ENCODE data around the gene G0S2.

Gene G0S2, protein sequence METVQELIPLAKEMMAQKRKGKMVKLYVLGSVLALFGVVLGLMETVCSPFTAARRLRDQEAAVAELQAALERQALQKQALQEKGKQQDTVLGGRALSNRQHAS
- 0.36 to 15.5 reads per million in 2 experiments for total RNA-seq

DNA sequence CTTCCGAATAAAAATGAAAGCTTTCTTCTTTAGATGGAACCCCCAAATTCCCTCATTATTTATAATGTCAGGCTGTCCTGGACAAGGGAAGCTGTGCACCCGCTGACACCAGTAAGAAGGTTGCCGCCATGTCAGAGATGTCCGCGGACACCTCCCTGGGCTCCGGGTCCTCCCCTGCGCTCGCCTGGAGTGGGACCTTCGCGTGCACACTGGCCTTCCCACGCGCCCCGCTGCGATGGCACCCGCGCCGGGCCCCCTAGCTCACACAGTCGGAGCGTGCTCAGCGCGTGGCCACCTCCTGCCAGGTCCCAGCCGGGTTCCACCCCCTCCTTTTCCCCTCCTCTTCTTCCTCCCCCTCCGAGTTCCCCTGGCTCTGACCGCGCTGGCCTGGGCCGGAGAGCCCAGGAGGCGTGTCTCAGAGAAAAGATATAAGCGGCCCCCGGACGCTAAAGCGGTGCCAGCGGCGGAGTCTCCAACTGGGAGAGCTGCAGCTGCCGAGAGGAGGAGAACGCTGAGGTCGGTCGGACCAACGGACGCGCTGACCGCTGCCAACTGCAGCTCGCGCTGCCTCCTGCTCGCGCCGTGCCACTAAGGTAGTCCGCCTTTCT, at the start of gene G0S2:
Gene G0S2 (plus strand): TSS at position 456 of the 608 bp plus-strand sequence. CDS start 273 bp downstream, outside the sequence.
- no peak for DNase-seq (ENCODE audit: low read depth)

DNA sequence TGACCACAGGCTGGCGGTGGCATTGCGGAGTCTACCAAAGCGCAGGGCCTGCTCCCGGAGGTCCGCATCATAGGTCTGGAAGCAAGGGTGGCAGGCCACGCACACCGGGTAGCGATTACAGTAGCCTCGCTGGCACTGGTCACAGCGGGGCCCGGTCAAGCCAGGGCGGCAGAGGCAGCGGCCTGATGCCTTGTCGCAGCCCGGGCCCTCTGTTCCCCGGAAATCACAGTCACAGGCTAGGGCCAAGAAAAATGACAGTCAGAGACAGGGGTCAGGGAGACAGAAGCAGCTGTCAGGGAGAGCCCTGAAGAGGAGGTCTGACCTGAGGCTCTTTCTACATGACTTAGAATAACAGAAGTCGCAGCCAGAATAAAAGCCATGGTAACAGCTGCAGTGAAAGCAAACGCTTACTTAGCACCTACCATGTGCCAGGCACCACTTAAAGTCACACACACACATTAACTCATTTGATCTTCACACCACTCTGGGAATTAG, 49.4 kb upstream of the G0S2 start:
- DNase-seq (ENCODE audit: low read depth), result no peak

DNA sequence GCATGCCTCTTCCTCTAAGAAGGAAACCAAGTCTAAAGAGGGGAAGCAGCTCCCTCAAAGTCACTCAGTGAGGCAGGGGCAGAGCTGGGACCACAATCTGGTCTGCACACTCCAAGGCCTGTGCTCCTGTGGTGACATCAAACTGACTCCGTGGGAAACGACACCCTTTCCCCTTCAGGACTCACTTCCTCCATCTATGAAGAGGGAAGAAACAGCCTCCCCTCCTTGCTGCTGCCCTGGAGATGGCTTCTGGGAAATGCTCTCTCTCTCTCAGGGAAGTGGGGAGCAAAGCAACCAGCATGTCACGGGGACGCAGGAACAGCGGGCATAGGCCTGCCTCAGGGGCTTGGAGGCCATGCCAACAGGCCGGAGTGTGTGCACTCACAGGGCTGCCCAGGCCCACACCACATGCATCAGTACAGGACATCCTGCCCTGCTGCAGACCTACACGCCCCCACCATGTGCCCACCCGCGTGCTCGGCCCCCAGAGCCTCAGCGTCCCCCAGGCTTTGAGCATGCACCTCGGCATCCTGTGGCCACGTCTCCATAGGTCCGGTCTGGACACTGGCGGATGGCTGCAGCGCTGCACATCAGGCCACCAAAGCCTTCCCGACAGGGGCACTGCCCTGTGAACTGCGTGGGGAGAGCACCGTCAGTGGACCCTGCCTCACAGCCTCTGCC, 48.7 kb upstream of the G0S2 start:
- no peak for DNase-seq (ENCODE audit: low read depth)

DNA sequence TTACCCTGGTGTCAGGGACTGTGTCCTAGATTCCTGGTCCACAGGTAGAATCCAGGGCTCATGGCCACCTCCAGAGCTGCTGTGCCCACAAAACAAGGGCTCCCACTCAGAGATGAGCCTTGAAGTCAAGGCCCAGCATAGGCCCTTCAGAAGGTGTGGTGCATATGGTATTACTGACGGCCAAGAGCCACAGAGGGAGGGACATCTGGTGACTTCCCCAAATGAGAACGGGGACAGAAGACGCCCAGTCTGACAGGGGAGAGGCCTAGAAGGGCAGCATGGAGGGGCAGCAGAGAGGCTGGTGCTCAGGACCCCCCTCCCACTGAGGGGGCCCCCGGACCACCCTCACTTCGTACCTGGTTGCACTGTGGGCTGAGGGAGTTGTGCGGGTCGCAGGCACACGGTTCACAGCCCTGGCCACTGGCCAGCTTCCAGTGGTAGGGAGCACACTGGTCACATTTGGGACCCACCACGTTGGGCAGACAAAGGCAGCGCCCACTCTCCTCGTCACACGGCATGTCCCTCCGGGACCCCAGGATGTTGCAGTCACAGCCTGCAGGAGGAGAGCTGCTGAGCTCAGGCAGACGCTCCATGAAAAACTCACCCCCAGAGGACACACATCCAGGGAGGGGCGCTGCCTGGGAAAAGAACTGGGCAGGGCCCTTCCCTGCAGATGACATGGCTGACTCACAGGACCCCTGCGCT, 48.0 kb upstream of the G0S2 start:
- DNase-seq (ENCODE audit: low read depth), result no peak

DNA sequence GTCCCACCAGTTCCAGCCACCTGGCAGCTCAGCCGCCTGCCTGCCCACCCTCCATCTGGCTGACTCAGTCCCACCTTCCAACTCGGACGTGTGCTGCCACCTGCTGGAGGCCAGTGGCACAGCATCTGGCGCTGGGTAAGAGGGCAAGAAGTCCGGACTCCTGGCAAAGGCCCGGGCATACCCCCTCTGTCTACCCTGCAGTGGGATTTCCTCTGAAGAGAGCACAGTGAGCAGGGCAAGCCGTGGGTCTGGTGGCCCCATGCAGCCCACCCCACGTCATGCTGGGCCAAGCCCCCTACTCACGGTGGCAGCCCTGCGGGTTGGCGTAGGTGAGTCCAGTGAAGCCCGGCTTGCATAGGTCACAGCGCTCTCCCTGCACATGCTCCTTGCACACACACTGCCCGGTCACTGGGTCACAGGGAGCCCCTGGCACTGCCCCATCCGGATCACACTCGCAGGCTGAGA, 47.4 kb upstream of the G0S2 start:
- DNase-seq (ENCODE audit: low read depth), result peak; percentile 51

DNA sequence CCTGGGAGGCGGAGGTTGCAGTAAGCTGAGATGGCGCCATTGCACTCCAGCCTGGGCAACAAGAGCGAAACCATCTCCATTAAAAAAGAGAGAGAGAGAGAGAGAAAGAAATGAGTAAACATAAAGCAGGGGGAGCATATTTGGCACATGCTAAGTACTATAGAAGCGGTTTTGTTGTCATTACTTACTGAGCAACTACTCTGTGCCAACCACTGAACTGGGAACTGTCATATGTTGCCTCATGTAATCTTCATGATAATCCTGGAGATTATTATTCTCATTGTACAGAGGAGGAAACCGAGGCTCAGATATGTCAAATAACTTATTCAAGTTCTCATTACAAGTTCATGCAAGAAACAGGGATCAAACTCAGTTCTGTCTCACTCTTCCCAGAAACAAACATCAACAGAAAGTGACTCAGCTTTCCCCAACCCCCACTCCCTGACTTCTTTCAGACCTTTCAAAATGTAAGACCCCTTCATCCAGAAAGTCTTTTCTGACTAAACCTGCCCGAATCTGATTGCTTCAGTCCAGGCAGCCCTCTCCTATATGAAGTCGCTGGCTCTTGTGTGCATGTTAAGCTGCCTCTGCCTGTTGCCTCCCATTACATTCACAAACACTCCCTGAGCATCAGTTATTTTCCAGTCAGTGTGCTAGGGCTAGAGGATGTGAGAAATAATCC, 46.5 kb upstream of the G0S2 start:
- DNase-seq (ENCODE audit: low read depth), result no peak

DNA sequence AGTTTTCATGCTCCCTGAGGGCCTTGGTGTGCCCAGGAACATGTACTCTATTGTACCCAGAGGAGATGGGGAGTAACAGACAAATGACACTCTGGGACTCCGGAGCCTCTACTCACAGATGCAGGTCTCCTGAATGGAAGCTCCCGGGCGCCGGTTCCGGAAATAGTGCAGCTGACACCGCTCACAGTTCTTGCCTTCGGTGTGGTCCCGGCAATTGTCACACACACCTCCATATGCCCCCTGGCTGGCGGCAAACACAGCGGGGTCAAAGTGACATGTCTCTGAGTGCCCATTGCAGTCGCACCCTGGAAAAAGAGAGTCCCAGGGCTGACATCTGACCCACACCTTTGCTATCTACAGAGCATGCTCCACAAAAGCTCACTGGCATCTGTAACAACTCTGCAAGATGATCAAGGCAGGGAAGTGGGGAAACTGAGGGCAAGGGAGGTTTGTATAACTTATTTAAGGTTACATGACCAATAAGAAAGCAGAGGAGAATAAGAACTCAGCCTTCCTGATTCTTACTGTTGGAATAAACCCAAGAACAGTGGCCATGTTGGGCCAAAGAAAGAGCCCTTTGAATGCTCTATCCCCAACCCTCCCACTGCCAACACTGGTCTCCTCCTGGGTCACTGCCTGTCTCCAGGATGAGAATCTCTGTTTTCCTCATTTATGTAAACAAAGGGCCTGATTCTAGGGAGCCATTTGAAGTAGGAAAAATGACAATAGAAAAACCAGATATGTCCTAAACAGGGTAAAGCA, 45.4 kb upstream of the G0S2 start:
- DNase-seq (ENCODE audit: low read depth), result no peak

DNA sequence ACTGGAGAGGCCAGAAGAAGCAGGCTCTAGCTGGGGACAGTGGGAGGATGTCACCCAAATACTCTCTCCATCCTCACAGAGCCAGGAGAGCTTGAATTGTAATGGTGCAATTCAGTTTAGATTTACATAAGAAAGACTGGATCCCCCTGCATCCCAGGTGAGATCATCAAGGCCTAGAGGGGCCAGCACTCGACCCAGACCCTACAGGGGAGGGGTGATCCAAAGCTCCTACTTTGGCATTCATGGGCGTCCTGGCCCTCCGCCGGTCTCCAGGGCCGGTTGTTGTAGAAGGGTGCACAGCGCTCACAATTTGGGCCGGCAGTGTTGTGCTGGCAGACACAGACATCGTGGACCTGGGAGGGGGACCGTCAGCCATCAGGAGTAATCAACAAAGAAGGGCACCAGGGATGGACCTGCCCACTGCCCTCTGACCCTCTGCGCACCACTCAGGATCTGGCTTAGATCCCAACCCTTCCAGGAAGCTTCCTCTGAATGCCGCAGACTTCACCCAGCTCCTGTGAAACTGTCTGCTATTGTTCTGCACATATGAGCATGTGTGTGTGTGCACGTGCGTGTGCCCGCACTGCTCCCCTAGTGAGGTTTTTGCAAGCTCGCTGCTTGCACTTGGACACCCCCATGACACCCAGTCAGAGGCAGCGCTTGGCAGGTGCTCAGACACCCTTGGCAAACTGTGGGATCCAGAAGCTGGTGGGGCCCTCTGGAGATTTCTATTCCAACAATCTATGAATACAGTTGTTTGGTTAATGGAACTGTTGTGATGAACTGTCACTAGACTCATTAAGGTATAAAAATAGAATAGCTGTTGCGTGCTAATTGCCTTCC, 44.6 kb upstream of the G0S2 start:
- DNase-seq (ENCODE audit: low read depth), result no peak

DNA sequence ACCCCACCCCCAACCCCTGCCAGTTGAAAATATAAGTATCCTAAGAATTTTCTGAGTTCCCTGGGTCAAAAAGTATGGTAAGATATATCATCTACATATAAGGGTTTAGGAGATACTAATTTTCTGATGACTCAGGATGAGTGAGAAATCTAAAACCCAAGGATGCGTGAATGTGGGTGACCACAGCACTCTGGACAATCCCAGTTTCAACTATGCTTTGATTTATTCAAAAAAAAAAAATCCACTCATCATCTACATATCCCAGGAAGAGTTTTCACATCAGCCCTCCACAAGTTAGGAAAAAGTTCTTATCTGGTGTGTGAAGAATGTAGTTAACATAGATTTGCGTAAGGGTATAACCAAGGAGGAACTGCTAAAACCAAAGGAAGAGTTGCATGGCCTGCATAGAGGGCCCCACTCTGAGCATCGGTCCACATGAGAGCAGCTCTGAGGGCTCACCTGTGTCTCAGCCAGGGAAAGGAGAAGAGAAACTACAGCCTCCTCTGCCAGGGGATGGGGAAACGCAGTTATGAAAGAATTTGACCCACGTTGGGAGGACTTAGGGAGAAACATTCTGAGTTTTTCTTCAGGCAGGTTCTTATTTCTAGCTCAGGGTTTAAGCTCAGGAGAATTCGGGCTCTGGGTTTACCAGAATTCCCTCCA, 41.7 kb upstream of the G0S2 start:
- no peak for DNase-seq (ENCODE audit: low read depth)

DNA sequence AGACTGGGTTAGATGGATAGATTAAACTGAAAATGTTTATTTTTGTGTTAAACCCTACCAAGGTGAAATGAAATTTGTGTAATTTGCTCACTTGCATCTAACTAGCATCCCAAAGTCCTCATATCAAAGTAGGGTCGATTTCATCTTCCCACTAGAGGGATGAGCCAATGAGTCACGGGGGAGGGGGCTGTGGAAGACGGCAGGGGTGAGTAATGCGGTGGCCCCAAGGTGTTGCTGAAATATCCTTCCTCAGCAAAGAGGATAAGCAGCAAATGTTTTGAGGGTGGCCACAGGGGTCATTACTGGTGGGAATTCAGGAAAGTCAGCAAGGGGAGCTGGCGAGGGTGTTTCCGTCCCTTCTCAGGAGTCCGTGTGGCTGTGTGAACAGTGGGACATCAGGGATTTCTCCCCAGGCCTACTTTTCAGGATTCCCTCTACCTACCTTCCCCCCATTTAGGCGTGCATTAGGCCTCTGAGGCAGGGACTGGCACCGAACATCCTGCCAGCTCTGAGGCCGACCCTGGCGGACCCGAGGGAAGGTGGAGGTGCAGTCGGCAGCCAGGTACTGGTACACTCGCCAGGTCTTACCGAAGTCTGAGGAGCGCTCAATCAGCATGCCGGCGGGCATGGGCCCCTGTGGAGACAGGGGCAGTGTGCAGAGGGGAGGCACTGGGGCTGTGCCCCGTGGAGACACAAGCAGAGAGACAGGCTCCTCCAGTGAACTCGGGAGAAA, 41.0 kb upstream of the G0S2 start:
- no peak for DNase-seq (ENCODE audit: low read depth)

DNA sequence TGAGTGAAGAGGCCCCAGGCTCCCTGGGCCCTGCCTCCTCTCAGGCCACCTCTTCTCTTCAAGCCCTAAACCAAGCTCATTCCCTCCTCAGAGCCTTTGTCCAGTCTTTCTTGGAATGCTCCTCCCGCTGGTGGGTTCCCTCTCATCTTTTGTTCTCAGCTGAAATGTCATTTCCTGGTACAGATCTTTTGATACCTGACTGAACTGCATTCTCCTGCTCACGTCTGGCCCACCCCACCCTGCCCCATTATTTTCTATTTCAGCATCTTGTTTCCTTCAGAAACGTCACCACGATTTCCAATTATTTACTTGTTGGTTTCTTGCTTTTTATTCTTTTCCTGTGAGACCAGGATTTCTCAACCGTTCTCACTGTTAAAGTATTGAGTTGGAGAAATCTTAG, 39.4 kb upstream of the G0S2 start:
- DNase-seq (ENCODE audit: low read depth), result no peak

DNA sequence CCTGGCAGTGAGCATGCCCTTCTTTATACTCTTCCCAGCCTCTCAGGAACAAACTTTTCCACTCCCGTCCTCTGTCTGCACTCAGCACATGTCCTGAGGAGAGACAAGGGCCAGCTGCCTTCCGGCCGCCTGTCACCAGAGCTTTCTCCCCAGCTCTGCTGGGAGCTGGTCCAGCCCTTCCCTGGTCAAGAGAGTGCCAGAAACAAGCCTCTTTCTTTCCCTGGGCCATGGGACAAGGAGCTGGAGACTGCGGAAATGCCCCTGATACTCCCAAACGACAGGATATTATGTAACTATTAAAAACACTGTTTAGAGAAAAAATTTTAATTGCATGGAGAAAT, 33.4 kb upstream of the G0S2 start:
- DNase-seq (ENCODE audit: low read depth), result no peak

DNA sequence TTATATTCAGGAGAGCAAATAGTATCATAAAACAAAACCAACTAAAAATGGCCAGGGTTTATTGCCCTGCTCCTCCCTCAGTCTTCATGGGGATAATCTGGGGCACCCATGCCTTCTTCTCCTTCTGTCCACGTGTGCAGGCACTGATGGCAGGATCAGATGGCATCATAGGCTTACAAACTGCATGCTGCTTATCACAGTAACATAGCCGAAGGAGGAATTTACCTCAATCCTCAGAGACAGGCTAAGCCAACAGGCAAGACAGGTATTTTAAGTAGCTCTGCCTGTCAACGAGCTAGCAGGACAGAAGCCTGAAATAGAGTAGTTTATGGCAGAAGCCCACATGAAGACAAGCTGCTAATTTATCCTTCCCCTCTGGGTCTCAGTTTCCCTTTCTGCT, 32.4 kb upstream of the G0S2 start:
- DNase-seq (ENCODE audit: low read depth), result no peak

DNA sequence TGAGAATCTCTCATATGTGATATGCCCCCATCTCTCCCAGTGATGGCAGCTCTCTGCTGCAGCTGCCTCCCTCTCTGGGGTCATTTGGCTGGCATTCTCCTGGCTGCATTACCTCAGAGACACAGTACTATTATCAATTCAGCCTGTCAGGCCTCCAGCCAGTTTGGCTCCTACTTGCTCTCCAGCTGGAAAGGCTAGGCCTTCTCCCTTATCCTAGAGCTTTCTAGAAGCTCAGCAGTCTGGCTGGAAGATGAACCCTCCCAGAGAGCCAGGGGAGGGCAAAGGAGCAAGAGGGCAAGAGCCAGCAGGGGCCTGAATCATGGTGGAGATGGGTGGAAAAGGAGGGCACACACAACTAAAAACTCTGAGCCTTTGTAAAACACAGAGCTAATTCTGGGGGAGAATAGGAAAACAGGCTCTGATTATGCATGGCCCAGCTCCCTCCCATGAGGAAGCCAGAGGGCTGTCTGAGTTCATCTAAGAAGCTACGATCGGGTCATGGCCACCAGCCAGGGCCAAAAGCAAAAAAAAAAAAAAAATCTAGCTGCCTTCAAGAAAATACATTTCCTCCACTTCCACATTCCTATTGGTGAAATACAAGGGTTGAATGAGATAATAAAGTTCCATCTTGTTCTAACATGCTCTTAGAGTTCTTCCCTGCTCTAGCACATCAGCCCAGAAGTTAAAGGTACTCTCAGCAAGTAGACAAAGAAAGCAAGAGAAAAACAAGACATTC, 31.8 kb upstream of the G0S2 start:
- no peak for DNase-seq (ENCODE audit: low read depth)

DNA sequence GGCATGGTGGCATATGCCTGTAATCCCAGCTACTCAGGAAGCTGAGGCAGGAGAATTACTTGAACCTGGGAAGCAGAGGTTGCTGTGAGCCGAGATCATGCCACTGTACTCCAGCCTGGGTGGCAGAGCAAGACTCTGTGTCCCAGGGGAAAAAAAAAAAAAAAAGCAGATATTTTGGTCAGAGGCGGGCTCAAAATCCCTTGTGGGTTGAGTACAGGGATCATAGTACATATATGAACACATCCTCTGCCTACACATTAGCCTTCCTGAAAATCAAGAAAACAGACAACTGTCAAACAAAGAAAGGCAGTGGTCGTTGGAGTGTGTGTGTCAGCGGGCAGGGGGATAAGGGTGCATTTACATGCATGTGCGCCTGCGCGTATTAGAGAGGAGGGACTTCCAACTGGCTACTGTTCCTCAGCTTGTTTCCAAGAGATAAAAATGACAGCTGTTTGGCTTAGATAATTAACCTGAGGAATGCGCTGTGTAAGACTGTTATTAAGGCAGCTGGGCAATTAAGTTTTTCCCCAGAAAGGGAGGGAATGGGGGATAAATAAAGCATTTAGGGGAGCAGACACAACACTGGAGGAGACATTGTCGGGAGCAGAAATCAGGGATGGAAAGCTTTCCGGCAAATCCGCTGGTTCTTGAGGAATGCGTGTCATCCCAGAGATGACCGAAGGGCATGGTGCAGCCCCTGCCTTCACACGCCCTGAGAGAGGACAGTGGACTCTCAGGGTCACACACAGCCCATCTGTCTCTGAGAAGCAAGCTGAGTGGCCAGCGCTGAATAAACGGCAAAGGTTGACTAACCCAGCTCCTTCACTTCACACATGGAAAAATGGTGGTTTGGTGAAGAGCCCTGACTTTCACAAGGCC, 29.4 kb upstream of the G0S2 start:
- DNase-seq (ENCODE audit: low read depth), result no peak

DNA sequence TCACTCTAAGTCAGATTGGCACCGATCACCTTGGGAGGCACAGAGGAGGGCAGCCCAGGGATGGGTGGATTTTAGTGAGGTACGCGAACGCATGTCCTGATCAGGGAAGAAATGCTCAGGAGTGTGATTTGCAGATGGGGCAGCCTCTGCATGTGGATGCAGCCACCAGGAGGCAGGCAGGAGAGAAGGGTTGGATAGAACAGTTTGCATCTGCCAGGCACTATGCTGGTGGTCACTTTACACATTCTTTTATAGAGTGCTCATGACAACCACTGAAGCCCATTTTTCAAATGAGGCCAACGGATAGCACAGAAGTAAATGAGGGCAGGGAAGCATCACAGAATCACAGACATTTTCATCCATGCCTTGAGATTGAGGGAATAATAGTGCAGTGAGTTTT, 28.7 kb upstream of the G0S2 start:
- no peak for DNase-seq (ENCODE audit: low read depth)

DNA sequence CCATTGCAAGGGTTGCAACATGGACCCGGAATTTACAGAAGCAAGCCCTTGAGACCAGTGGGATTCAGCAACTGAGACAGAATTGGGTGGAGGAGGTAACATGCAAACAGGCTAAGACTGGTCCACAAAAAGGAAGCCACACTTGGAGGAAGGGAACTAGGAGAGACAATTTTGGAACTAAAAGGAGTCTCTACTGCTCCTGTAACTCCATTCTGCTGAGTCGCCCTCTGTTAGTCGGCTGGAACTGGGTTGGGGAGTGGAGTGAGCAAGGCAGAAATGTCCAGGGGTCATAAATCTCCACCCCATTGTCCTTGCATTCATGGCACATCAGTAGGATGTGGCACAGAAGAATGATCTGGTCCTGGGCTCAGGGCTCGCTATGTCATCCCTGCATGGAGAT, 28.1 kb upstream of the G0S2 start:
- DNase-seq (ENCODE audit: low read depth), result no peak

DNA sequence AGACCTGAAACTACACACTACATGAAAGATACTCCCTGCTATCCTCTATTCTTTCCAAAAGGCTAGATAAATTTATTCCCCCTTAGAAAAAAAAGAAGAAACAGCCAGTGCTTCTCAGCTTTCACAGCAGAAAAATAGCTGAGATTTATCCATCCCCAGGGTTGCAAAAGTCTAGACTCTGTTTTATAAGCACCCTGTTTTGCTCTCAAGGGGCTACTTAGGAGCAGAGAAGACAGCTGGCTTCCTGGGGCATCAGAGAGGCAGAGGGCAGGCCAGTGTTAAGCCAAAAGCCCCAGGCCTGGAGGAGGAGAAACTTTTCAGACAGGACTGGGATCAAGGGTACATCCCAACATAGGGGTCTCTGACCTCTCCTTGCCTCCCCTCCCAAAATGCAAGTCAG, 26.9 kb upstream of the G0S2 start:
- no peak for DNase-seq (ENCODE audit: low read depth)
